H9 (cell line): Measurements from ENCODE around the gene SRGAP3. TPM values are rescaled to one million over a fixed set of nuclear protein-coding genes. Genes with fewer than 3 reads are reported as not detected.

ENCODE experiments used
- DNase-seq: peaks from one replicate; pipeline ENCODE4 v3.0.0-alpha.2; 2017
- H2AFZ ChIP-seq: one replicate; pipeline ENCODE4 v1.6.1; 2013; ENCODE audit warnings: mild to moderate bottlenecking, low read length, control low read depth, moderate library complexity
- H2AK5ac ChIP-seq: 2 replicates; pipeline ENCODE4 v1.6.1; 2013; ENCODE audit warnings: low read length, control low read depth, mixed read lengths; ENCODE audit not compliant: insufficient read length
- H2BK120ac ChIP-seq: one replicate; pipeline ENCODE4 v1.6.1; 2013; ENCODE audit warnings: low read depth, mild to moderate bottlenecking, low read length, control low read depth, inconsistent platforms; ENCODE audit not compliant: poor library complexity, severe bottlenecking
- H2BK12ac ChIP-seq: 2 replicates; pipeline ENCODE4 v1.6.1; 2013; ENCODE audit warnings: low read length, control low read depth, mixed read lengths, low read depth; ENCODE audit not compliant: insufficient read length
- H2BK15ac ChIP-seq: 2 replicates; pipeline ENCODE4 v1.6.1; 2013; ENCODE audit warnings: low read depth, low read length, control low read depth
- H2BK20ac ChIP-seq: one replicate; pipeline ENCODE4 v1.6.1; 2013; ENCODE audit warnings: low read depth, mild to moderate bottlenecking, low read length, control low read depth, inconsistent platforms; ENCODE audit not compliant: poor library complexity, severe bottlenecking
- H2BK5ac ChIP-seq: 2 replicates; pipeline ENCODE4 v1.6.1; 2013; ENCODE audit warnings: low read length, control low read depth, mixed read lengths; ENCODE audit not compliant: insufficient read length
- H3K14ac ChIP-seq: 2 replicates; pipeline ENCODE4 v1.6.1; 2013; ENCODE audit warnings: low read length, control low read depth; ENCODE audit not compliant: insufficient read depth
- H3K18ac ChIP-seq: 2 replicates; pipeline ENCODE4 v1.6.1; 2013; ENCODE audit warnings: low read depth, mild to moderate bottlenecking, mixed read lengths, low read length, control low read depth; ENCODE audit not compliant: insufficient read length
- H3K23ac ChIP-seq: 2 replicates; pipeline ENCODE4 v1.6.1; 2013; ENCODE audit warnings: low read length, control low read depth, mixed read lengths, low read depth; ENCODE audit not compliant: insufficient read length
- H3K23me2 ChIP-seq: 2 replicates; pipeline ENCODE4 v1.6.1; 2013; ENCODE audit warnings: low read depth, mild to moderate bottlenecking, mixed read lengths, low read length, control low read depth; ENCODE audit not compliant: insufficient read length, poor library complexity, severe bottlenecking
- H3K27ac ChIP-seq: 2 replicates; pipeline ENCODE4 v1.5.1; 2013; ENCODE audit warnings: low read length, control low read depth, mixed read lengths, low read depth; ENCODE audit not compliant: insufficient read length
- H3K27me3 ChIP-seq: 2 replicates; pipeline ENCODE4 v1.6.1; 2013; ENCODE audit warnings: low read length, control low read depth, inconsistent platforms; ENCODE audit not compliant: insufficient read depth
- H3K4ac ChIP-seq: 2 replicates; pipeline ENCODE4 v1.6.1; 2013; ENCODE audit warnings: low read depth, mild to moderate bottlenecking, control low read depth, inconsistent platforms, low read length, moderate library complexity
- H3K4me1 ChIP-seq: 2 replicates; pipeline ENCODE4 v1.6.1; 2013; ENCODE audit warnings: low read length, control low read depth, inconsistent platforms; ENCODE audit not compliant: insufficient read depth
- H3K4me2 ChIP-seq: 2 replicates; pipeline ENCODE4 v1.6.1; 2013; ENCODE audit warnings: low read length, control low read depth, mixed read lengths; ENCODE audit not compliant: insufficient read length, insufficient read depth
- H3K56ac ChIP-seq: 2 replicates; pipeline ENCODE4 v1.6.1; 2013; ENCODE audit warnings: low read depth, mild to moderate bottlenecking, mixed read lengths, low read length, control low read depth; ENCODE audit not compliant: insufficient read length
- H3K79me1 ChIP-seq: 2 replicates; pipeline ENCODE4 v1.6.1; 2013; ENCODE audit warnings: low read depth, mild to moderate bottlenecking, moderate library complexity, low read length, control low read depth, inconsistent platforms; ENCODE audit not compliant: insufficient read depth, poor library complexity, severe bottlenecking
- H3K79me2 ChIP-seq: 2 replicates; pipeline ENCODE4 v1.6.1; 2013; ENCODE audit warnings: low read length, control low read depth, inconsistent platforms; ENCODE audit not compliant: insufficient read depth
- H3K9ac ChIP-seq: 2 replicates; pipeline ENCODE4 v1.6.1; 2013; ENCODE audit warnings: low read length, control low read depth, mixed read lengths; ENCODE audit not compliant: insufficient read length; ENCODE audit errors: extremely low read depth
- H3K9me3 ChIP-seq: one replicate; pipeline ENCODE4 v1.6.1; 2013; ENCODE audit warnings: low read depth, low read length, inconsistent platforms; ENCODE audit not compliant: control insufficient read depth
- H3T11ph ChIP-seq: one replicate; pipeline ENCODE4 v1.6.1; 2013; ENCODE audit warnings: mild to moderate bottlenecking, low read length, control low read depth, inconsistent platforms
- H4K20me1 ChIP-seq: one replicate; pipeline ENCODE4 v1.6.1; 2013; ENCODE audit not compliant: control insufficient read depth, insufficient read length, insufficient read depth
- H4K5ac ChIP-seq: 2 replicates; pipeline ENCODE4 v1.6.1; 2013; ENCODE audit warnings: low read depth, mild to moderate bottlenecking, mixed read lengths, low read length, control low read depth; ENCODE audit not compliant: insufficient read length
- H4K8ac ChIP-seq: replicated peaks from 2 replicates; pipeline ENCODE4 v1.6.1; 2013; ENCODE audit warnings: low read length, control low read depth, mixed read lengths, low read depth; ENCODE audit not compliant: insufficient read length
- H4K91ac ChIP-seq: 2 replicates; pipeline ENCODE4 v1.6.1; 2013; ENCODE audit warnings: low read depth, mild to moderate bottlenecking, moderate library complexity, mixed read lengths, low read length, control low read depth; ENCODE audit not compliant: insufficient read length
- H3K27ac Mint-ChIP-seq, 3 experiments: 2 replicates in 2 of 3; 3 replicates in 1 of 3; pipeline ENCODE4 v1.8.0; 2020 to 2021; ENCODE audit warnings: mixed read lengths in 3 of 3, mild to moderate bottlenecking in 1 of 3, moderate library complexity in 1 of 3
- H3K27me3 Mint-ChIP-seq: 2 replicates; pipeline ENCODE4 v1.8.0; 2021; ENCODE audit warnings: low read depth, mild to moderate bottlenecking, moderate library complexity, mixed read lengths
- H3K36me3 Mint-ChIP-seq, 3 experiments: 2 replicates in 2 of 3; 3 replicates in 1 of 3; pipeline ENCODE4 v1.8.0; 2020 to 2021; ENCODE audit warnings: low read depth in 3 of 3, mixed read lengths in 3 of 3; ENCODE audit not compliant: insufficient read depth in 1 of 3
- H3K4me1 Mint-ChIP-seq, 2 experiments: 2 replicates each; pipeline ENCODE4 v1.8.0; 2020; ENCODE audit warnings: mixed read lengths in 2 of 2
- H3K4me3 Mint-ChIP-seq, 2 experiments: 2 replicates in 1 of 2; 3 replicates in 1 of 2; pipeline ENCODE4 v1.8.0; 2020 to 2021; ENCODE audit warnings: mild to moderate bottlenecking in 2 of 2, mixed read lengths in 2 of 2, moderate library complexity in 1 of 2
- H3K9me3 Mint-ChIP-seq, 2 experiments: 2 replicates in 1 of 2; 3 replicates in 1 of 2; pipeline ENCODE4 v1.8.0; 2020; ENCODE audit warnings: mild to moderate bottlenecking in 2 of 2, mixed read lengths in 2 of 2, moderate library complexity in 1 of 2
- CTCF ChIP-seq: fragments of 200-600 bp; sonication (generic); conservative IDR thresholded peaks from 3 replicates; pipeline ENCODE4 v1.8.0; 2021; ENCODE audit warnings: antibody characterized with exemption, mild to moderate bottlenecking
- WGBS: extraction: QIAGEN DNeasy Blood & Tissue Kit; methylation state at CpG from one replicate; pipeline ENCODE4 v1.1.7; 2013; ENCODE audit warnings: missing lambda C conversion rate, low lambda C conversion rate, mixed read lengths; ENCODE audit not compliant: insufficient read length; ENCODE audit errors: extremely low coverage; 5-methylcytosine and 5-hydroxymethylcytosine counted together
- total RNA-seq: library from RNA; stranded (reverse); gene quantifications from 2 replicates; pipeline ENCODE4 v1.2.1, GENCODE V29; 2021

The SRGAP3 gene
- total RNA-seq, 1 experiment from 2014 or later: 3.4 TPM

- no peak overlapping the region for H3K14ac ChIP-seq
- no peaks in the 10 kb centered on the region for H3K36me3 Mint-ChIP-seq
- no peak overlapping the region for H3K56ac ChIP-seq
- no peak overlapping the region for H2BK120ac ChIP-seq
- no peak for DNase-seq
- no peak overlapping the region for H2BK15ac ChIP-seq
- no peaks in the 10 kb centered on the region for H3K9me3 Mint-ChIP-seq
- H3K4me1 ChIP-seq: peaks cover 3% of the 10 kb centered on the region; the same call in 1 of the 2 replicates
- no peak overlapping the region for H3K4ac ChIP-seq
- H3K4me2 ChIP-seq: no peak overlapping the region
- H3K23ac ChIP-seq: no peak overlapping the region
- no peak overlapping the region for H2BK5ac ChIP-seq
- no CpG with 5 or more reads among the region's 2 CpGs for WGBS
- no peak overlapping the region for H4K91ac ChIP-seq
- no peak overlapping the region for H3K27ac ChIP-seq
- no peak overlapping the region for H2AK5ac ChIP-seq
- peaks cover 0 to 6% of the 10 kb centered on the region in 2 experiments; a peak in 2 of 4 replicates for H3K4me1 Mint-ChIP-seq
- no peaks in the 10 kb centered on the region for H3K23me2 ChIP-seq
- no peaks in the 10 kb centered on the region for H3K79me2 ChIP-seq
- H3K27me3 ChIP-seq: no peaks in the 10 kb centered on the region
- no peaks in the 10 kb centered on the region for H3K9me3 ChIP-seq
- no peak for TF ChIP-seq CTCF
- H3K79me1 ChIP-seq: no peaks in the 10 kb centered on the region
- no peak overlapping the region for H3K4me3 Mint-ChIP-seq
- H2AFZ ChIP-seq: no peak overlapping the region
- no peak overlapping the region for H2BK12ac ChIP-seq
- no peak overlapping the region for H4K8ac ChIP-seq
- no peak overlapping the region for H4K5ac ChIP-seq
- no peak overlapping the region for H3K18ac ChIP-seq
- no peaks in the 10 kb centered on the region for H4K20me1 ChIP-seq
- H3K27me3 Mint-ChIP-seq: no peaks in the 10 kb centered on the region
- H3T11ph ChIP-seq: no peak overlapping the region
- no peak overlapping the region for H3K9ac ChIP-seq
- no peak overlapping the region for H3K27ac Mint-ChIP-seq
- no peak overlapping the region for H2BK20ac ChIP-seq
These were observed 38.1 kb downstream of the SRGAP3 start for GRCh38 chr3:9211155-9211950.
